ENCODE measurements around the gene ACVRL1.

ACVRL1 gene

DNA sequence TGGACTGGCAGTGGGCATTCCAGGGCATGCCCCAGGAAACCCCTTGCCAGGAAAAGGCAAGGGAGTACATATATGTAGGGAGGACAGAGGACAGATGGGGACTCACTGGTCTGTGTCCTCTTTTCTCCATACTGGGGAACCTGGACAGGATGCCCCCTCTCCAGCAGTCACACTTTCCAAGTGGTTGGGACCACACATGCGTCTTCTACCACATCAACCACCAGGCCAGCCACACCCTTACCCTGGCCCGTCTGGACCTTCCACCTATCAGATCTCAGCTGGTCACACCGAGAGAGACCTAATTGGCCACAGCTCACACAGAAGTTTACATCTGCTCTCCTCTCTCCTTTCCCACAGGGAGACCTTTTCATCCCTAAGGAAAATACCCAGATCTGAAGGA is 11.1 kb upstream of the ACVRL1 start:
- Histone ChIP-seq H3K27me3 (no peaks in the 10 kb centered on the region), H3K27ac (no peak overlapping the region), H3K36me3 (no peaks in the 10 kb centered on the region), H3K4me1 (ENCODE audit: control insufficient read depth in 1 of 2, insufficient read depth in 1 of 2, low read depth in 1 of 2, low read length in 1 of 2) (no peaks in the 10 kb centered on the region), H3K9me3 (no peaks in the 10 kb centered on the region), H3K4me3 (ENCODE audit: low read depth in 1 of 2, low read length in 1 of 2) (no peak overlapping the region)
- TF ChIP-seq, protein P1, sequence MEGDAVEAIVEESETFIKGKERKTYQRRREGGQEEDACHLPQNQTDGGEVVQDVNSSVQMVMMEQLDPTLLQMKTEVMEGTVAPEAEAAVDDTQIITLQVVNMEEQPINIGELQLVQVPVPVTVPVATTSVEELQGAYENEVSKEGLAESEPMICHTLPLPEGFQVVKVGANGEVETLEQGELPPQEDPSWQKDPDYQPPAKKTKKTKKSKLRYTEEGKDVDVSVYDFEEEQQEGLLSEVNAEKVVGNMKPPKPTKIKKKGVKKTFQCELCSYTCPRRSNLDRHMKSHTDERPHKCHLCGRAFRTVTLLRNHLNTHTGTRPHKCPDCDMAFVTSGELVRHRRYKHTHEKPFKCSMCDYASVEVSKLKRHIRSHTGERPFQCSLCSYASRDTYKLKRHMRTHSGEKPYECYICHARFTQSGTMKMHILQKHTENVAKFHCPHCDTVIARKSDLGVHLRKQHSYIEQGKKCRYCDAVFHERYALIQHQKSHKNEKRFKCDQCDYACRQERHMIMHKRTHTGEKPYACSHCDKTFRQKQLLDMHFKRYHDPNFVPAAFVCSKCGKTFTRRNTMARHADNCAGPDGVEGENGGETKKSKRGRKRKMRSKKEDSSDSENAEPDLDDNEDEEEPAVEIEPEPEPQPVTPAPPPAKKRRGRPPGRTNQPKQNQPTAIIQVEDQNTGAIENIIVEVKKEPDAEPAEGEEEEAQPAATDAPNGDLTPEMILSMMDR (IDR thresholded peaks at IDR 0.05) = no peak

GRCh38 chr12:51897181-51897580 is 10.1 kb upstream of the ACVRL1 start:
- TF ChIP-seq, protein P1 (IDR thresholded peaks at IDR 0.05) = no peak
- no peak overlapping the region for H3K4me3 ChIP-seq (ENCODE audit: low read depth in 1 of 2, low read length in 1 of 2)
- H3K4me1 ChIP-seq (ENCODE audit: control insufficient read depth in 1 of 2, insufficient read depth in 1 of 2, low read depth in 1 of 2, low read length in 1 of 2) = no peaks in the 10 kb centered on the region
- H3K36me3 ChIP-seq = no peaks in the 10 kb centered on the region
- no peak overlapping the region for H3K27ac ChIP-seq
- no peaks in the 10 kb centered on the region for H3K27me3 ChIP-seq
- H3K9me3 ChIP-seq = no peaks in the 10 kb centered on the region

GRCh38 chr12:51898506-51898905 is 8.8 kb upstream of the ACVRL1 start:
- no peaks in the 10 kb centered on the region for H3K36me3 ChIP-seq
- no peaks in the 10 kb centered on the region for H3K4me1 ChIP-seq (ENCODE audit: control insufficient read depth in 1 of 2, insufficient read depth in 1 of 2, low read depth in 1 of 2, low read length in 1 of 2)
- H3K27me3 ChIP-seq = no peaks in the 10 kb centered on the region
- no peaks in the 10 kb centered on the region for H3K9me3 ChIP-seq
- TF ChIP-seq, protein P1 (IDR thresholded peaks at IDR 0.05) = no peak
- H3K27ac ChIP-seq = no peak overlapping the region
- H3K4me3 ChIP-seq (ENCODE audit: low read depth in 1 of 2, low read length in 1 of 2) = no peak overlapping the region

DNA sequence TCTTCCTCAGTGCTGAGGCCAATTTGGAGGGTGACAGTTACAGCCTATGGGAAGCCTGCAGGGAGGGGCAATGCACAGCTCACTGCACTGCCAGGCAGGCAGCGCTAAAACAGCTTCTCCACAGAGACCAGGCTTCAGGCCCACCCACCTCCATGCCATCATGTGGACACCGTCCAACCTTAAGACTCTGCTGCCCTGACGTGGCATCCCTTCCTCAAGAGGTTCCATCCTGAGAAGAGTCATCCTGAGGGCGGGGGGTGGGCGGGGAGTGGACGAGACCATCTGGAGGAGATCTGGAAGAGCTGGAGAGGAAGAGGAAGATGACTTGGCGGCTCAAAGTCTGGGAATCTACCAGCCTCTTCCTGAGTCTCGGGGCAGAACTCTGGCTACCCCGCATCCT is 8.4 kb upstream of the ACVRL1 start:
- H3K36me3 ChIP-seq = no peaks in the 10 kb centered on the region
- H3K4me3 ChIP-seq (ENCODE audit: low read depth in 1 of 2, low read length in 1 of 2) = no peak overlapping the region
- no peak overlapping the region for H3K27ac ChIP-seq
- H3K27me3 ChIP-seq = no peaks in the 10 kb centered on the region
- H3K4me1 ChIP-seq (ENCODE audit: control insufficient read depth in 1 of 2, insufficient read depth in 1 of 2, low read depth in 1 of 2, low read length in 1 of 2) = no peaks in the 10 kb centered on the region
- H3K9me3 ChIP-seq = no peaks in the 10 kb centered on the region
- TF ChIP-seq, protein P1 (IDR thresholded peaks at IDR 0.05) = no peak

DNA sequence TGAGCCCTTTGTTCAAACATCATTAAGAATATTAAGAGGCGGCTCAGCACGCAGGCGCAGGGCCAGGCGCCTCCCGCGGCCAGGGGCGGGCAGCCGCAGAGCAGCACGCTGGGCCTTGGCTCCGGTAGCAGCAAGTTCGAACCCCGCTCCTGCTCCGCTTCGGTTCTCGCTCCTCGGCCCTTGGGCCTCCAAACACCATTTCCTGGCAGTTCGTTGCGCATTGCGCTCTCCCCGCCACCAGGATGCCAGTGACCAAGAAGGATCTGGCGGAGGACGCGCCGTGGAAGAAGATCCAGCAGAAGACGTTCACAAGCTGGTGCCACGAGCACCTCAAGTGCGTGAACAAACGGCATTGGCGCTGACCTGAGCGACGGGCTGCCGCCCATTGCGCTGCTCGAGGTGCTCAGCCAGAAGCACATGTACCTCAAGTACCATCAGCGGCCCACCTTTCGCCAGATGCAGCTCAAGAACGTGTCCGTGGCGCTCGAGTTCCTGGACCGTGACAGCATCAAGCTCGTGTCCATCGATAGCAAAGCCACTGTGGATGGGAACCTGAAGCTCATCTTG is 6.9 kb upstream of the ACVRL1 start:
- no peaks in the 10 kb centered on the region for H3K36me3 ChIP-seq
- no peaks in the 10 kb centered on the region for H3K4me1 ChIP-seq (ENCODE audit: control insufficient read depth in 1 of 2, insufficient read depth in 1 of 2, low read depth in 1 of 2, low read length in 1 of 2)
- H3K27ac ChIP-seq = no peak overlapping the region
- H3K27me3 ChIP-seq = peaks cover 11% of the 10 kb centered on the region
- H3K4me3 ChIP-seq (ENCODE audit: low read depth in 1 of 2, low read length in 1 of 2) = no peak overlapping the region
- TF ChIP-seq, protein P1 (IDR thresholded peaks at IDR 0.05) = no peak
- H3K9me3 ChIP-seq = no peaks in the 10 kb centered on the region
